Stimulated activated CD4-positive, alpha-beta T cell treated with anti-CD3 and anti-CD28 coated beads, Interleukin-12 subunit alpha, Interleukin-12 subunit beta, amount 100 ng/mL, for 4 hours (primary cell): ENCODE results near the gene ECEL1.
A peak's percentile ranks its signal among the peaks of the same experiment; 100 is the strongest.

Experiments
- DNase-seq: peaks from one replicate; pipeline ENCODE4 v3.0.0-alpha.2; 2020

ECEL1 gene

GRCh38 chr2:232522623-232523401 is 35.2 kb upstream of the ECEL1 start:
- no peak for DNase-seq

DNA sequence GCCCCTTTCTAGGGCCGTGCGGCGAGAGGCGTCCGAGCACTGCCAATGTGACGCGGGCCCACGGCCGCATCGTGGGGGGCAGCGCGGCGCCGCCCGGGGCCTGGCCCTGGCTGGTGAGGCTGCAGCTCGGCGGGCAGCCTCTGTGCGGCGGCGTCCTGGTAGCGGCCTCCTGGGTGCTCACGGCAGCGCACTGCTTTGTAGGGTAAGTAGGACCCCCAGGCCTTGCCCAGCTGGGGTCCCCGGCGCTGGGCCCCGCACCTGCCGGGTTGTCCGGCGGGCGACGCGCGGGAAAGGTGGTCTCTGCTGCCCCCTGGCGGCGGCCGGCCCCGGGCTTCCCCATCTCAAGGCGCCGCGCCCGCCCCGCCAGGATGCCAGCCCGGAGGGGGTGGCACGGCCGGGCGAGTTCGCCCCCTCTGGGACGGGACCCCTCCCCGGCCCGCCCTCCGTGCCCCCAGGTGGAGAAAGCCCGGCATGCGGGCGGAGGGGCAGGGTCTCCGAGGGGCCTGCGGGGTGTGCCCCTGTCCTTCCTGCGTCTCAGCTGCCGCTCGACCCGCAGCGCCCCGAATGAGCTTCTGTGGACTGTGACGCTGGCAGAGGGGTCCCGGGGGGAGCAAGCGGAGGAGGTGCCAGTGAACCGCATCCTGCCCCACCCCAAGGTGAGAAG is 34.5 kb upstream of the ECEL1 start:
- peak; percentile 73 for DNase-seq

DNA sequence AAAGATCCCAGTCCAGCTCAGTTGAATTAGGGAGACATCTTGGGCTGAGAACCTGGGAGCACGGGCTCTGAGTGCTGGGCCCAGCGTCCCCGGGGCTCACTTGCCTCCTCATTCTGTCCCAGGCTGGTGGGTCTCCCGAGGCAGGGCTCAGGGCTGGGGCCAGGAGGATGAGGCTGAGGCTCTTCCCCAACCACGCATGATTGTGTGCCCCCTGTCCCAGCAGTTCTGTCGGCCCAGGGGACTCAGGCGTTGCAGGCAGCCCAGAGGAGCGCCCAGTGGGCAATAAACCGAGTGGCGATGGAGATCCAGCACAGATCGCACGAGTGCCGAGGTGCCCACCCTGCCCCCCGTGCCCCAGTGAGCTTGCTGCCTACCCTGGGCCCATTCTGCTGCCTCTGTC is 33.5 kb upstream of the ECEL1 start:
- no peak for DNase-seq

DNA sequence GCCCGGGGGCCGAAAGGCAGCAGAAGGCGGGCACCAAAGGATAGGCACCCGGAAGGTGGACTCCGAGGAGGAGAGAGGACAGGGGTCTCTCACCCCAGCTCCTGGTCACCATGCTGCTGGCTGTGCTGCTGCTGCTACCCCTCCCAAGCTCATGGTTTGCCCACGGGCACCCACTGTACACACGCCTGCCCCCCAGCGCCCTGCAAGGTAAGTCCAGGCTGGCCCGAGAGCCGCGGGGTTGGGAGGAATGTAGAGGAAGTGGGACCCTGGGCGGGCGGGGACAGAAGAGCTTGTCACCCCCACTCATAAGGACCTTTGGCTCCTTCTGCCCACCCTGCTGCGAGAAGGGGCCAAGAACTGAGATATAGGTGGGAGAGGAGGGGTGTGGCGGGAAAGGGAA is 32.9 kb upstream of the ECEL1 start:
- DNase-seq: no peak

DNA sequence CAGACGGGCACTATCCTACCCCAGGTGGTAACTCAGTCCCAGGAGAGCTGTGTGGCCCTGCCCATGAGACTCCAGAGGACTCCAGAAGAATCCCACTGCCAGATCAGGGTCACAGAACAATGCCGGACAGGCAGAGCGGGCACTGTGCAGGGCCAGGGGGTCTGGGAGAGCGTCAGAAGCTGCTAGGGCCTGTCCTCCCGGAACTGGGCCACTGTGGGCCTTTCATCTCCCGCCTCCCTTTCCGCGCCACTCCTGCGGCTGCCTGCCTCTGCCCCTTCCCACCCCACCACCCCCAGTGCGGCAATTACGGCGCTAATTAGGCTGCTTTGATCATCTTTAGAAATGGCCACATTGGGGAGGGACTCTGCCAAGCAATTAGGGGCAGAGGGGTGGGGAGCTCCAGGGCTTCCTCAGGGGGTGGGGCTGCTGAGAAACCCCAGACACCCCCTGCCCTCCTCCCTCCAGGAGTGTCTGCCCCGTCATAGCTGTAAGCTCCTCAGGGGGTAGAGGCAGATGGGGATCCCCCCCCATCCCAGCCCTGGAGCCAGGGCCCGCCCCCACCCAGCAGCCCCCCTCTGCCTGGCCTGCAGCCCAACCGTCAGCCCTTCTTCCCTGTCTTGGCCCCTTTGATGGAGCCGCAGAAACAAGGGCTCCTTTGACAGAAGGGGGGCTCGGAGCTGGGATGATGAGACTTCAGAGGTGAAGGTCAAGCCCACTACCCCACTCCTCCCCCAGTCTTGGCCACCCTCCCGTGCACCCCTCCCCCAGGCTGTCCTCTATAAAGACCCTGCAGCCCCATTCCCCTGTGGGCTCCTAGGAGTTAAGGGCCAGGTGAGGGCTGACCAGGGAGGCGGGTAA is 32.2 kb upstream of the ECEL1 start, which contains the start of gene PRSS56:
Gene PRSS56, plus strand, starts transcription at position 808 of the 858 bp plus-strand sequence. CDS start 211 bp downstream, outside the sequence.
- DNase-seq: no peak

GRCh38 chr2:232518844-232519243 is 31.2 kb upstream of the ECEL1 start:
- no peak for DNase-seq

DNA sequence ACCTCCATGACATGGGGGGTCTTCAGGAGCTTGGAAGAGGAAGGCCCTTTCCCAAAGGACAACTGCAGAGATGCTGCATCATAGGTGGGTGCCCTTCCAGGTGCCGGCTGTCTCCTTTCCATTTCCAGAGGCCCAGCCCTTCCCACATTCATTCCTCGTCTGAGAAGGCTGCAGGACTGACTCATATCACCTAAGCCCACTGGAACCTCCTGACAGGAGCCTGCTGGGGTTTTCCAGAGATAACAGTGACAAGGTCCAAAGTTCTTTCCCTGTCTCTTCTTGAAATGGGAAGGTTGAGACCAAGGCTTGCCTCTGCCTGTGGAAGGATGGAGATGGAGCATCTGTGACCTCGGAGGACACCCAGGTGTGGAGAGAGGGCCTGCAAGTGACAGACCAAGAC is 28.9 kb upstream of the ECEL1 start:
- DNase-seq: no peak

DNA sequence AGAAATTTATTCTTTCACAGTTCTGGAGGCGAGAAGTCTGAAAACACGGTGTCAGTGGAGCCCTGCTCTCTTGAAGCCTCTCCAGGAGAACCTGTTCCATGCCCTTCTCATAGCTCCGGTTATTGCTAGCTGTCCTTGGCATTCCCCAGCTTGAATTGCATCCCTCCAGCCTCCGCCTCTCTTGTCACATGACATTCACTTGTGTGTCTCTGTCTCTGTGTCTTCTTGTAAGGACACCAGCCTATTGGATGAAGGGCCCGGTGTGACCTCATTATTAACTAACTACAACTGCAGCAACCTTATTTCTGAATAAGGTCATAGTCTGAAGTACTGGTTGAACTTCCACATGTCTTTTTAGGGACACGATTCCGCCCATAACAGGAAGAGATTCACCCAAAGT is 28.0 kb upstream of the ECEL1 start:
- no peak for DNase-seq

- DNase-seq: no peak
Observed at GRCh38 chr2:232513353-232513752, 25.7 kb upstream of the ECEL1 start.

DNA sequence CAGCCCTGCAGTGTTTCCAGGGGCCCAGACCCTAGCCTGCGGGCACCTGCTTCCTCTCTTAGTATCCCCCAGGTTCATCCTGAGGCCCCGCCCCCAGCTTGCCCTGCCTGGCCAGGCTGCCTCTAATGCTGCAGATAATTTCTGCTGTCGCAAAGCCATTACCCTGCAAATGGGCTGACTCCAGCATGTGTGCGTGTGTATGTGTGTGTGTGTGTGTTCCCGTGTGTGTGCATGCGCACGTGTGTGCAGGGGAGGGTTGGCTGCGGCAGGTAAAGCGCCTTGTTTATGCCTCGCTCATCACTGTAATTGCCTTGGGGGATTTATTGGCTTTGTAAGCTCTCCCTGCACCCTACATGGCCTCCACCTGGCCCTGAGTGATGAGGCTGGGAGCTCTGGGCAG is 25.0 kb upstream of the ECEL1 start:
- DNase-seq: no peak

- DNase-seq: no peak
Observed at GRCh38 chr2:232511336-232511890, 23.8 kb upstream of the ECEL1 start.

DNA sequence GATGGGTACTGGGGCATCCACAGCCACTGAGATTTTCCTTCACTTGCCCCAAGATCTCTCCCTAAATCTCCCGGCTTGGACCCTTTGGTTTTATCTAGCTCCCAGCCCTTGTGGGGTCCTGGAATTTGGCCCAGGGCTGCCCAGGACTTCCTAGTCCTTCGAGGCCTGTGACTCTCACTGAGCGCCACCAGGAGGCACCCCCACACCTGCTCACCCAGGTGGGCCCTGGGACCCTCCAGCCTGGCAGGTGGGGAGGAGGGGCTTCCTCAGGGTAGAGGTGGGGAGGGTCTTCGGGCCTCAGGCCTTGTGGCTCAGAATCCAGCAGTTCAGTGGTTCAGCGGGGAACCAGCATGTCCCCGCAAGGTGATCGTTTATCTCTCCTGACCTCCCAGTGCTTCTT is 20.6 kb upstream of the ECEL1 start:
- no peak for DNase-seq

- no peak for DNase-seq
Observed at GRCh38 chr2:232506709-232507108, 19.1 kb upstream of the ECEL1 start.

DNA sequence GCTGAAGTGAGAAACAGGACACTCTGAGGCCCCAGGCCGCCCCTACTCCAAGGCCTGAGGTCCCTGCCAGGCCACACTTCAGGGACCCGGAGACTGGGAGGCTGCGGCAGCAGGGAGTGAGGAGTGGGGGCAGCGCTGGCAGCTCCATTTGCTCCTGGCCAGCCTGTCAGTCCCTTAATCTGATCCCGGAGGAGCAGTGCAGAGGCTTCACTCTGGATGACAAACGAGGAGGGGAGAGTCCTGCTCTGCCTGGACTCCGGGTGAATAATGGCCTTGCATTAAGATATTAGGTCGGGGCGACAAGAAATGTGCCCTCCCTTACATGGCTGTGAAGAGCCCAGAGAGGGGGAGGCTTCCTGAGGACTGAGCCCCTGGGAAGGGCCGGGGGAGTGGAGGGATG is 18.2 kb upstream of the ECEL1 start:
- DNase-seq: no peak

DNA sequence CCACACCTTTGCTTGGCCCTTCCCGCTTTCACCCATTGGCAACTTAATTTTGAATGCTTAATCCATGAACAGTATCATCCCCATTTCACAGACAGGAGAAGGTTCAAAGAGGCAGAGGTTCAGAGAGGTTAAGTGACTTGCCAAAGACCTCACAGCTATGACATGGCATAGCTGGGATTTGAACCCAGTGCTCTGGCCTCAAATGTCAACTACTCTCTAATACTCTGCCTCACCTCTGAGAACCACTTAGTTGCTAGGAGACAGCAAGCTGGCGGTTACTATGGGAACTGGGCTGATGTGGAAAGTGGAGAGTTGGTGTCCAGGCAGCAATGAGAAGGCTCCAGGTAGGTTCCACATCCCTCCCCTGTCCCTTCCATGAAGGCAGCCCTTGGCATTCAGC is 16.8 kb upstream of the ECEL1 start:
- no peak for DNase-seq

DNA sequence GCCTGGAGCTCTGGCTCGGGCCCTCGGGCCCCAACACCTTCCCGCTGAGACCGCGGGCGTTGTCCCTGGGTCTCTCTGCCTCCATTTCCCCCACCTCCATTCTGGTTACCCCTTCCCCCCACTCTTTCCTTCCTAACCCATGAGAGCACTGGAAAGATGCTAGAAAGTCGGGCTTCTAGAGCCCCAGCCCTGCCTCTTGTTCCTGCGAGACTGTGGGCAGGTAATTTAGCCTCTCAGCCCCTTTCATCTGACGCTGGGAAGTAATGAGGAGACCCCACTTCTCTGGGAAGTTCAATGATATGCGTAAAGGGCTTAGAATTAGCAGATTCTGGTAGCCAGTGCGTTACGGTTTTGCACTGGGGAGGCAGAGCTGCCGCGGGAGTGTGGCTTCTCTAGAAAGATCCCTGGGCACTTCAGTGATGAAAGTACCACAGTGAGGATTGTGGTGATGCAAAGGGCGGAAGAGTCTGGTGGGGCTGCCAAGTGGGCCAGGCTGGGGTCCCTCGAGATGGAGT is 16.2 kb upstream of the ECEL1 start:
- DNase-seq: no peak

DNA sequence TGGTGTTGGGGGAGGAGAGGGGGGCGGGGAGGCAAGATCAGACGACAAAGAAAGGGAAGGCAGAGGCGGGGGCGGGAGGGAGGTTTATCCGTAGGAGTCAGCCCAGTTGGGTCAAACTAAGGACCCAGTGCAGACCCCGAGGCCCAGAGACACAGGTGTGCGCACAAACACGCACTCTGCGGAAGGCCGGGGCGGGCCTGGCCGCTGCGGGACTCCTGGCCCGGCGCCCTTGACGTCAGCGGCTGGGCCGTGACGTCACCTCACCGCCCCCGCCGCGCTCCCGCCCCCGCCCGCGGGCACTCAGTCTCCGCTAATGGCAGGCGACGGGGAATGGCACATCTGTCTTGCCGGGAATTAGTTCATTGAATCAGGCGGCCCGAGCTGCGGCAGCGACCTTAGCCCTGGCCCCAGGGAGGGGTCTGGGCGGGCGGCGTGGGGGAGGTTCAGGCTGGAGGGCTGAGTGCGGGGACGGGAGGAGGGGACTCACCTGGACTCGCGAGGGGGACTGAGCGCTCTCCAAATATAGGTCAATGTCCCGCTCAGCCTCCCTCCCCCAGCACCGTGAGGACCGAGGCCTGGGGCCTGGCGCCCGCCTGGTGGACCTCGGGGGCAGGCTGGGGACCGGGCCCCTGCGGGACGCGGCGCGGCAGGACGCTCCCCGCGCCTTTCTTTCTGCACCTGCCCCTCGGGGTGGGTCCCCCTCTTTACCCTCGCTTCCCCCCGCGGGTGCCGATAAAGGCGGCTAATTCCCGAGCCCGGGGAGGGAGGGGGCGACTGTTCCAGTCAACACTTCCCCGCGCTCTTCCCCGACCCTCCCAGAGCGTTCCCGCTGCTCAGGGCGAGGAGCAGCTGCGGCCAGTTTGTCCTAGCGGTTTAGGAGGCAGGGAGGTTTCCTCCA is 15.5 kb upstream of the ECEL1 start:
- DNase-seq: peak; percentile 31

- no peak for DNase-seq
Observed at GRCh38 chr2:232502511-232502910, 14.9 kb upstream of the ECEL1 start.

DNA sequence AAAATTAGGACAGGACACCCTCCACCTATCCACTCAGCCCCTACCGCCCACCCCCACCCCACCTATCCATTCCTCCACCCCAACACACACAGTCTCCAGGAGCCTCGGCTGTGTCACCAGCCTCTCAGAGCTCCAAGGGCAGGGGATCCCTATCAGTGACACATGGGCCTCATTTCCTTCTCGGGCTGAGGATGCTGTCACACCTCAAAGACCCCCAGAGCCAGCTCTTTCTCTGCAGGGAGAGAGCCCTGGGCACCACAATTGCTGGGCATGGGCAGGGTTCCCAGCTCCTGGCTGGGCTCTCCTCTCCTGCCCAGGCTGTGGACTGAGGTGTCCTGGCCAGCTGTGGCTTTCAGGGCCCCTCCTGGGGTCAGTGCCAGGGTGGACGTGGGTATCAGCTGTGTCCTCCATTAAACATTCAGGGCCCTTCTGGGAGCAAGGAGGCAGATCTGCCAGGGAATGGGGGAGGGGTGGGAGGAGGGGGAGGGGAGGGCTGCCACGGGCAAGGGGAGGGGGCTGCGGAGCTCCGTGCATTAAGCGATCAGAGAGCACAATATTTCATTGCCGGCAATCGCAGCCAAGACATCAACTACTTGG is 14.3 kb upstream of the ECEL1 start:
- no peak for DNase-seq

DNA sequence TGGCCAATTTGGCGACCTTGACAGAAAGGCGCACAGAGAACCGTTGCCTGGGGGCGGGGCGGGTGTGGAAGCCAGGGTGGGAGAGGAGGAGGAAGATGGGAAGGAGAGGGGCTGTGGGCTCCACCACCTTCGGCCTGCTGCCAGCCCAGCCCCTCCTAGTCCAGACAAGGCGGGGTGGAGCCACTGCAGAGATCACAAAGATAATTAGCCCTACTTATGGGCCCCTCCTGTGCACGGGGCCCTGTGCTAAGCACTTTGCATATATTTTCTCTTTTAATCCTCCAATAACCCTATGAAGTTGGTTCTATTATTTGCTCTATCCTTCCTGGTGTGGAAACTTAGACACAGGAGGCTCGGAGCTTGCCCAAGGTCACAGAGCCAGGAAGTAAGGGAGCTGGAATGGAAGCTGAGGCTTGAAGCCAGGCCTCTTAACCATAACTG is 13.7 kb upstream of the ECEL1 start:
- DNase-seq: no peak

DNA sequence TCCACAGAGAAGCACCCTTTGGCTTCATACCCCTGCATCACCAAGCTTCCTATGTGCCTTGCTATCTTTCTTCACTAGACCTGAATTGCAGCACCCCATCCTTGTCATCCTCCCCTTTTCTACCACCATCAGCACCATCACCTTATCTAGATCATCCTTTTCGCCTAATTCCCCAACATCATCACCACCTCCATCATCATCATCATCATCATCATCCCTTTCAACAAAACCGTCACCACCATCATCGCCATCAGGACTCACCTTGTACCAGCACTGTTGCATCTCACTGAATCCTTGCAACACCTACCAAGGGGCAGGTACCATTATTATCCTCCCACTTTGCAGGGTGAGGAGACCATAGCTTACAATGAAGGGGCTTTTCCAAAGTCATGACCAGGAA is 10.8 kb upstream of the ECEL1 start:
- no peak for DNase-seq

DNA sequence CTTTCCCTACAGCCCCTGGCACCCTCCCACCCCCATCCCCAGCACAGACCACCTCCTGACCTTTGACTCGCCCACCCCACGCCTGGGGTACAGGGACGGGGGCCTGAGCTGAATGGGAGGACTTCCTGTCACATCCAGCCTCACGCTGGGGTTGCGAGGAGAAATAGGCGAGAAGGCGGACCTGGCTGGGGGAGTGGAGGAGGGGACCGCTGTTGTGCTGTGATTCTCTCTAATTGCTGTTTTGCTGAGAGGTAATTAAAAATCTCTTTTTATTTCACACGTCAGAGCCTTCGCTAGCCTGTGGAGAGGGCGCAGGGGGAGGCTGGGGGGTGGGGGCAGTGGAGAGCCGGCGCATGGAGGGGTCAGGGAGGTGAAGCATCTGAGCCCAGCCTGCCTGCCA is 9.7 kb upstream of the ECEL1 start:
- no peak for DNase-seq
